ENCODE results near the gene NDUFA8. TPM values are rescaled to one million over a fixed set of nuclear protein-coding genes. Genes with fewer than 3 reads are reported as not detected.

Gene NDUFA8
- total RNA-seq = 26.6 and 29.0 TPM in 2 replicates
- 90.2 and 105 TPM in 2 replicates for polyA plus RNA-seq
- polyA plus RNA-seq (2012) = 92.1 and 107 TPM in 2 replicates
- 24.0 and 24.2 TPM in 2 replicates for polyA minus RNA-seq (ENCODE audit: low replicate concordance)

- DNase-seq (ENCODE audit: low read depth in 2 of 2) = peak; percentile 90 to 96
- Histone ChIP-seq H4K20me1 (ENCODE audit: control insufficient read depth, extremely low read depth, insufficient read depth, low read length) (no peaks in the 10 kb centered on the region), H3K4me3 (replicated peaks in 1 of 4; ENCODE audit: control extremely low read depth in 1 of 4, insufficient read depth in 1 of 4, low read depth in 3 of 4, low read length in 4 of 4) (peak within 1 kb of the TSS; percentile 53 to 98 (median 80)), H3K4me1 (ENCODE audit: control insufficient read depth, extremely low read depth, insufficient read depth, low read length) (no peaks in the 10 kb centered on the region), H3K9me3 (ENCODE audit: control insufficient read depth, insufficient read depth, low read depth, low read length) (no peaks in the 10 kb centered on the region), H3K9ac (ENCODE audit: insufficient read depth, low read length) (peak within 1 kb of the TSS; percentile 80), H3K79me2 (ENCODE audit: control insufficient read depth, insufficient read depth, low read length) (peaks cover 20% of the 10 kb centered on the region), H3K36me3 (ENCODE audit: control insufficient read depth, insufficient read depth, low read length) (no peaks in the 10 kb centered on the region), H3K27ac (ENCODE audit: insufficient read depth, low read length) (peak within 1 kb of the TSS; percentile 70), H3K27me3 (ENCODE audit: control insufficient read depth, insufficient read depth, low read length) (peaks cover 4% of the 10 kb centered on the region), H3K4me2 (ENCODE audit: extremely low read depth, insufficient read depth, low read length) (peak within 1 kb of the TSS; percentile 86), H2AFZ (ENCODE audit: low read length) (peak within 1 kb of the TSS; percentile 92)
- TF ChIP-seq EZH2 (IDR thresholded peaks at IDR 0.05; ENCODE audit: low read length, missing control alignments) = no peak
- no peak for TF ChIP-seq CTCF (conservative IDR thresholded peaks at IDR 0.05 in 1 of 2, IDR thresholded peaks at IDR 0.05 in 1 of 2; ENCODE audit: low read depth in 1 of 2, low read length in 2 of 2)
These were observed at the start of gene NDUFA8, which contains the start of gene MORN5 for GRCh38 chr9:122159026-122159924. TSS of gene NDUFA8 (minus strand) at chr9:122159779. CDS start at chr9:122159677, 102 bp downstream. TSS of gene MORN5 (plus strand) at chr9:122159908. CDS start at chr9:122159973, 65 bp downstream.

- Histone ChIP-seq H3K79me2 (ENCODE audit: control insufficient read depth, insufficient read depth, low read length) (no peaks in the 10 kb centered on the region), H3K9me3 (ENCODE audit: control insufficient read depth, insufficient read depth, low read depth, low read length) (no peaks in the 10 kb centered on the region), H3K4me3 (replicated peaks in 1 of 4; ENCODE audit: control extremely low read depth in 1 of 4, insufficient read depth in 1 of 4, low read depth in 3 of 4, low read length in 4 of 4) (no peak overlapping the region), H2AFZ (ENCODE audit: low read length) (no peak overlapping the region), H3K9ac (ENCODE audit: insufficient read depth, low read length) (no peak overlapping the region), H3K27ac (ENCODE audit: insufficient read depth, low read length) (no peak overlapping the region), H3K4me1 (ENCODE audit: control insufficient read depth, extremely low read depth, insufficient read depth, low read length) (peaks cover 12% of the 10 kb centered on the region), H4K20me1 (ENCODE audit: control insufficient read depth, extremely low read depth, insufficient read depth, low read length) (no peaks in the 10 kb centered on the region), H3K4me2 (ENCODE audit: extremely low read depth, insufficient read depth, low read length) (no peak overlapping the region), H3K27me3 (ENCODE audit: control insufficient read depth, insufficient read depth, low read length) (peaks cover 11% of the 10 kb centered on the region), H3K36me3 (ENCODE audit: control insufficient read depth, insufficient read depth, low read length) (no peaks in the 10 kb centered on the region)
- TF ChIP-seq CTCF (conservative IDR thresholded peaks at IDR 0.05 in 1 of 2, IDR thresholded peaks at IDR 0.05 in 1 of 2; ENCODE audit: low read depth in 1 of 2, low read length in 2 of 2) = no peak
- TF ChIP-seq EZH2 (IDR thresholded peaks at IDR 0.05; ENCODE audit: low read length, missing control alignments) = no peak
- no peak for DNase-seq (ENCODE audit: low read depth in 2 of 2)
These were observed 47.5 kb upstream of the NDUFA8 start for GRCh38 chr9:122207096-122207495.

Data from fibroblast of lung (primary cell).